ENCODE data around the gene COL16A1. TPM values are rescaled to one million over a fixed set of nuclear protein-coding genes. Genes with fewer than 3 reads are reported as not detected.
A peak's percentile ranks its signal among the peaks of the same experiment; 100 is the strongest.

The COL16A1 gene
- 100 to 1,000 TPM in 2 of 4 donors, 10 to 100 TPM in 2; 79.7 to 128 (median 94.7) TPM for total RNA-seq

DNA sequence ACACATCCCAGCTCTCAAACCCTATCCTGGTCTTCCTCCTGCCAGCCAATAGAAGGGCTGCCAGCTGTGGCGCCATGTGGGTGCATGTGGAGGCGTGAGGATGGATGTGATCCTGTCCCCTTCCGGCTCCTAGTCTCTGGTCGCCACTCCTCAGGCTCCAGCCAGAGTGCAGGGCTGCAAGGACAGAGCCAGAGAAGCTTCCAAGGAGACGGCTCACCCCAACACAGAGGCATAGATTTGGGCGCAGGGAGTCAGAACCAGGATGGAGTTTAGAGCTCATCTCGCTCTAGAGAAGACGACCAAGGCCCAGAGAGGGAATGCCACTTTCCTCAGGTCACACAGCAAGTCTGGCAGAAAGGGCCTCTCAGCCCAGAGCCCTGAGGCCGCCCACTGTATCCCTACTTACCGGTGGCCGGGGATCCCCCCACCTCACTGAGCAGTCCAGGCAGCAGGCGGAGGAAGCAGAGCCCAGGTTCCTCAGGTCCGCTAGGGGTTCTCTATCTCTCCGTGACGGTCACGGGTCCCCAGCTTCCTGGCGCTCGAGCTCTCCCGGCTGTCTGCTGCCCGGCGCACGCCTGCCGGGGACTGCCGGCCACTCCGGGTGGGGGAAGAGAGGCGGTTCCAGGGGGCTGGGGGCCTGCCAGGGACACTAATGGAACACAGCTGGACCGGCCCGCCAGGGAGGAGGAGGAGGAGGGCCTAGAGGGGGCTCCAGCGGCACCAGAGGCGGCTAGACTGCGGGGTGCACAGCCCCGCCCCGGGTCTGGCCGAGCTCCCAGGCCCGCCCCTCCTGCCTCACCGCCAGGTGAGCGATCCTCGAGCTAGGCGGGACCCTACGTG, at the start of gene COL16A1:
TSS of gene COL16A1 (minus strand) at position 587 of the 840 bp plus-strand sequence. CDS start 1,824 bp downstream, outside the sequence.
- peak; percentile 62 to 97 for DNase-seq (ENCODE audit: low spot score in 2 of 2)
- intact Hi-C loops (cut with DNase I; ENCODE audit: low total_unique reads): no loop called here
- TF ChIP-seq, protein P1, sequence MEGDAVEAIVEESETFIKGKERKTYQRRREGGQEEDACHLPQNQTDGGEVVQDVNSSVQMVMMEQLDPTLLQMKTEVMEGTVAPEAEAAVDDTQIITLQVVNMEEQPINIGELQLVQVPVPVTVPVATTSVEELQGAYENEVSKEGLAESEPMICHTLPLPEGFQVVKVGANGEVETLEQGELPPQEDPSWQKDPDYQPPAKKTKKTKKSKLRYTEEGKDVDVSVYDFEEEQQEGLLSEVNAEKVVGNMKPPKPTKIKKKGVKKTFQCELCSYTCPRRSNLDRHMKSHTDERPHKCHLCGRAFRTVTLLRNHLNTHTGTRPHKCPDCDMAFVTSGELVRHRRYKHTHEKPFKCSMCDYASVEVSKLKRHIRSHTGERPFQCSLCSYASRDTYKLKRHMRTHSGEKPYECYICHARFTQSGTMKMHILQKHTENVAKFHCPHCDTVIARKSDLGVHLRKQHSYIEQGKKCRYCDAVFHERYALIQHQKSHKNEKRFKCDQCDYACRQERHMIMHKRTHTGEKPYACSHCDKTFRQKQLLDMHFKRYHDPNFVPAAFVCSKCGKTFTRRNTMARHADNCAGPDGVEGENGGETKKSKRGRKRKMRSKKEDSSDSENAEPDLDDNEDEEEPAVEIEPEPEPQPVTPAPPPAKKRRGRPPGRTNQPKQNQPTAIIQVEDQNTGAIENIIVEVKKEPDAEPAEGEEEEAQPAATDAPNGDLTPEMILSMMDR (IDR thresholded peaks at IDR 0.05): no peak
- no peak for TF ChIP-seq POLR2A (IDR thresholded peaks at IDR 0.05)
- peak within 1 kb of the TSS; percentile 24 for H3K4me3 ChIP-seq (ENCODE audit: low read depth, poor library complexity, severe bottlenecking)
- 5 to 14% methylated on average over 32 of the region's 40 CpGs for WGBS, 2 donors

DNA sequence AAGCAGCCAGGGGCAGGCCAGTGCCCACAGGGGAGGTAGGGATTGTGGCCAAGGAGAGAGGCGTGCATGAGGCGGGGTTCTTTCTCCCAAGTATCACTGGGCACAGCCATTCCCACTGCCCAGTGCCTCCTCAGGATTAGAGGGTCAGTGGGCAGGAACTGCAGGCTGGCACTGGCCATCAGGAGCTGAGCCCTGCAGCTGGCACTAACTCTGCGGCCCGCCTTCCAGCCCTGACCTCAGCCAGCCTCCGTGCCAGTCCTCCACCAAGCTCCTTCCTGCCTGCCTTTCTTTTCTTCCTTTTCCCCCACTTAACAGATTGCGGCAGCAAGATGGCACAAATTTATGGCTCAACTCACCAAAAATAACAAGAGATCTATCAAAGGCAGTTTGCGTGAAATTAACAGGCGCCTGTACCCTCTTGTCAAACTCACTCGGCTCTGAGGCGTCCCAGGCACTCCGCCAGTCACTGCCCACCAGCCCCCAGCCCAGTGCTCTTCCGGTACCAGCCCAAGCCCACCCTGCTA, 49.2 kb upstream of the COL16A1 start:
- no peak overlapping the region for H3K4me3 ChIP-seq (ENCODE audit: low read depth, poor library complexity, severe bottlenecking)
- TF ChIP-seq POLR2A (IDR thresholded peaks at IDR 0.05): no peak
- TF ChIP-seq, protein P1 (IDR thresholded peaks at IDR 0.05): no peak
- DNase-seq (ENCODE audit: low spot score in 2 of 2): no peak
- WGBS, 2 donors: 78 to 87% methylated on average over 12 of the region's 12 CpGs
- intact Hi-C loops (cut with DNase I; ENCODE audit: low total_unique reads): no loop called here

DNA sequence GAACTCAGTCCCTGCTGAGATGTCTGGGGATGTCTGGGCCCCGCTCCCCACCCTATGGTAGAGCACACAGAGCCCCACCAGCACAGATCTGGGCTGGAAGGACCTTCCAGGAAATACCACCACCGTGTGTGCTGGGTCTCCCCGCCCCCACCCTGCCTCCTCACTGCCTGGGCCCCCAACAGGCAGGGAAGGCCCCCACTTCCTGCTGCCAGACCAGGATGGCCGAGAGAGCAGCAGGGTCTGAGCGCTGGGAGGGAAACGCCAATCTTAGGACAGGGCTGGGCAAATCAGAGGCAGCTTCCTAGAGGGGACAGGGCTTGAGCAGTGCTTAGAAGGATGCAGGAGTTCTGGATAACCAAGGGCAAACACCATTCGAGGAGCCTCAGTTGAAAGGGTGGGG, 48.4 kb upstream of the COL16A1 start:
- intact Hi-C loops (cut with DNase I; ENCODE audit: low total_unique reads): no loop called here
- WGBS, 2 donors: 84 to 87% methylated on average over 4 to 5 of the region's 7 CpGs

DNA sequence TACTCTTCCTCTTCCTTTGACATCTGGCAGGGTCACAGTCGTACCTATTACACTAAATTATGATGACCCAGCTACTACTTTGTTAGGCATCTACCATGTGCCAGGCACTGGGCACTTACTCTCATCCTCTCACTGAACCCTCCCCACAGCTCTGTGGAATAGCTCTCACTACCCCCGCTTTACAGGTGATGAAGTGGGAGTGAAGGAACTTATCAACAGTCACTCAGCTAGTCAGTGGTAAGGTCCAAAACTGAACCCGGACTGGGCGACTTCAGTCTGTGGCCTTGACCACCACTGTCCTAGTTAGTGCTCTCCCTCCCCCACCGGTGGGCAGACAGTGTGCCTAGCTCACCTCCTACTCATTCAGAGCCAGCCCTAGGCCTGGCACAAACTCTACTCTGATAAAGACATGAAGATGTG, 48.0 kb upstream of the COL16A1 start:
- no peak for DNase-seq (ENCODE audit: low spot score in 2 of 2)
- H3K4me3 ChIP-seq (ENCODE audit: low read depth, poor library complexity, severe bottlenecking): no peak overlapping the region
- TF ChIP-seq, protein P1 (IDR thresholded peaks at IDR 0.05): no peak
- no peak for TF ChIP-seq POLR2A (IDR thresholded peaks at IDR 0.05)
- intact Hi-C loops (cut with DNase I; ENCODE audit: low total_unique reads): no loop called here
- WGBS, 2 donors: 82 to 86% methylated on average over 5 of the region's 5 CpGs

More for the DNA sequence above, 48.4 kb upstream of the COL16A1 start:
- no peak for DNase-seq (ENCODE audit: low spot score in 2 of 2)
- no peak for TF ChIP-seq POLR2A (IDR thresholded peaks at IDR 0.05)
- TF ChIP-seq, protein P1 (IDR thresholded peaks at IDR 0.05): no peak
- no peak overlapping the region for H3K4me3 ChIP-seq (ENCODE audit: low read depth, poor library complexity, severe bottlenecking)

DNA sequence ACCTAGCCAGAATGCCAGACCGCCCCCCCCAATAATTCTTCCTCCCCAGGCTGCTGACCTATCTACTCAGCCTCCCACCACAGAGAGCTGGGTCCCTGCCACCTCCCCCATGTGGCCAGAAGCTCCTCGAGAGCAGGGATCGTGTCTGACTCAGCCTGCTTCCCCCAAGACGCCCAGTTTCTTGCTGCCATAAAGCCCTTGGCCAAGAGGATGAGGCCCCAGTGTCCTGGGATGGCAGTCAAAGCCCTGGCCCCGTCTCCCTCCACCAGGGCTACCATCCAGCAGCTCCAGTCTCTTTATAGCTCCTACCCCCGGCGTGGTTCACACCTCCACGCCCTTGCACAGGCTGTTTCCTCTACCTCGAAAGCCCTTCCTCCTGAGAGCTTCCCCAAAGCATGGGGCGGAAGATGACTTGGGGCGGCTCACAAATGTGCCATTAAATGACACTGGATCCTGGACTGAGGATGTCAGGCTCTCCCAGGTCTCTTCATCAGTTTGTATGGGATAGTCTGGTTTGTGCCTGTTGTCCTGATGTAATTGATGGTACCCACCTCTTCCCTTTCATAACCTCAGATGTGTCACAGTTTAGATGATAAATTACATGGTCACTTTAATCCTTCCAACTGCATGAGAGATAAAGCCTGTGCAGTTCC, 47.2 kb upstream of the COL16A1 start:
- no peak overlapping the region for H3K4me3 ChIP-seq (ENCODE audit: low read depth, poor library complexity, severe bottlenecking)
- 51 to 54% methylated on average over 11 of the region's 11 CpGs for WGBS, 2 donors
- no peak for DNase-seq (ENCODE audit: low spot score in 2 of 2)
- intact Hi-C loops (cut with DNase I; ENCODE audit: low total_unique reads): no loop called here
- no peak for TF ChIP-seq POLR2A (IDR thresholded peaks at IDR 0.05)
- TF ChIP-seq, protein P1 (IDR thresholded peaks at IDR 0.05): no peak

Data from lower leg skin (tissue), 4 donors.